Activated T-cell treated with anti-CD3 and anti-CD28 coated beads for 48 hours (primary cell): ENCODE results near the gene ATF6.
"Not testable (repeated sequence)": the region's sequence is repeated elsewhere in the genome, so short reads cannot be mapped to it uniquely, and the experiment has no call there.

ENCODE experiments used
- DNase-seq: peaks from one replicate; pipeline ENCODE4 v3.0.0-alpha.2; 2020; ENCODE audit warnings: low read depth

The ATF6 gene

GRCh38 chr1:161735837-161736236 lies 30.3 kb upstream of the ATF6 start:
- no peak for DNase-seq

GRCh38 chr1:161736335-161736969 lies 29.7 kb upstream of the ATF6 start:
- DNase-seq: peak; percentile 29

- DNase-seq: no peak
Measured at GRCh38 chr1:161737625-161738024, 28.5 kb upstream of the ATF6 start.

GRCh38 chr1:161738627-161739287 lies 27.4 kb upstream of the ATF6 start:
- peak; percentile 42 for DNase-seq

GRCh38 chr1:161739865-161740566 lies 26.1 kb upstream of the ATF6 start:
- DNase-seq: no peak

GRCh38 chr1:161740921-161741320 lies 25.2 kb upstream of the ATF6 start:
- no peak for DNase-seq

- no peak for DNase-seq
Measured at GRCh38 chr1:161743231-161743630, 22.9 kb upstream of the ATF6 start.

GRCh38 chr1:161747801-161748200 lies 18.3 kb upstream of the ATF6 start:
- DNase-seq: no peak

GRCh38 chr1:161749509-161750407 lies 16.4 kb upstream of the ATF6 start, which contains the start of gene DUSP12:
TSS of gene DUSP12 (plus strand) at chr1:161749786. CDS start at chr1:161749802, 16 bp downstream.
- DNase-seq: peak; percentile 86

GRCh38 chr1:161763522-161764098 lies 2.5 kb upstream of the ATF6 start:
- DNase-seq: no peak

- no peak for DNase-seq
Measured at GRCh38 chr1:161768461-161768860, 2.3 kb downstream of the ATF6 start.

GRCh38 chr1:161768986-161769672 lies 3.0 kb downstream of the ATF6 start:
- DNase-seq: no peak

- DNase-seq: not testable (repeated sequence)
Measured at GRCh38 chr1:161769673-161770045, 3.5 kb downstream of the ATF6 start.

- DNase-seq: no peak
Measured at GRCh38 chr1:161770250-161770649, 4.1 kb downstream of the ATF6 start.

- no peak for DNase-seq
Measured at GRCh38 chr1:161771161-161771560, 5.0 kb downstream of the ATF6 start.

GRCh38 chr1:161771973-161772372 lies 5.9 kb downstream of the ATF6 start:
- no peak for DNase-seq

GRCh38 chr1:161772397-161772796 lies 6.3 kb downstream of the ATF6 start:
- no peak for DNase-seq

- no peak for DNase-seq
Measured at GRCh38 chr1:161773791-161774190, 7.7 kb downstream of the ATF6 start.

- DNase-seq: no peak
Measured at GRCh38 chr1:161777261-161777660, 11.1 kb downstream of the ATF6 start.

- no peak for DNase-seq
Measured at GRCh38 chr1:161778522-161778921, 12.4 kb downstream of the ATF6 start.

GRCh38 chr1:161779393-161779792 lies 13.3 kb downstream of the ATF6 start:
- no peak for DNase-seq
